T-helper 9 cell (primary cell): Measurements from ENCODE around the gene GOLGA6C.
"Not testable (repeated sequence)": the region's sequence is repeated elsewhere in the genome, so short reads cannot be mapped to it uniquely, and the experiment has no call there.

Source experiments
- DNase-seq: peaks from one replicate; pipeline ENCODE4 v3.0.0-alpha.2; 2020

Gene GOLGA6C

DNA sequence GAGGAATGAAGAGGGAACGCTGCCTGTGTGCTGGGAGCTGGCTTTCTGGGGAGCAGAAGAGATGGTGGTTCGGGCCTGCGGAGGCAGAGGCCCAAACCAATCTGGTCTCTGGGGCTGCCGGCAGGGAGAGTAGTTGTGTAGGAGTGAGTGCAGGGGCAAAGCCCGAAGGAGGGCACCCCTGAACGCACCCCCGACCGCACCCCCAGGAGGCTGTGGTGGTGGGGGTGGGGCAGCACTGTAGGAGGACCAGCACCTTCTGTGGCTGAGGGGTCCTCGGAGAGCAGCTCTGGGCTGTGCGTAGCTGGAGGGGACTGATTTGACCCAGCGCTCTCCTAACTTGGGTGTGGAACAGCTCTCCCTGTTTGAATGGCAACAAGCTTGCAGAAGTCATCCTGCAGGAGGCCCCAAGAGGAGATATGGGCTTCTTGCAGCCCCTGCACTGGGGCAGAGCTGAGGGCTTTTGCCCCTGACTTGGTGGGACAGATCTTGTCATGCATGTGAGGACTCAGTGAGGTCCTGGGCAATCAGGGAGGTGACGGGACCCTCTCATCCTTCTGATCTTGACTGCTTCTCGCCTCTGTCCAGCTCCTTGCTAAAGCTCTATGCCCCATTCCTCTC lies 30.4 kb upstream of the GOLGA6C start:
- DNase-seq = no peak

DNA sequence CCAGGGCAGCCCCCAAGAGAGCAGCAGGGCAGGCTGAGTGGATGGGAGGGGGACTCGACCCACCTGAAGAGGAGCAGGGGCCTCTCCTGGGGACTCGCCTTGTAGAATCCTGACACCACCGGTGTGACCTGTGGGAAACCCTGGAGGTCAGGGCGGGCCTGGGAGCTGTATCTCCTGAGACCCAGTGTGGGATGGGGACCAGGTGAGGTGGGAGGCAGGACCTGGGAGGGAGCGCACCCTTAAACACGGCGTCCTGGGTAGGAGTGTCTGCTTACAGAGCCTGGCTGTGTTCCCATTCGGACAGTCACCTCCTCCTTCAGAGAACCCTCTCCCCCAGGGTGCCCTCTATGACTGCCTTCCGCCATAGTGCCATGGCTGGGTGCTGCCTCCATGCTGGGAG lies 29.3 kb upstream of the GOLGA6C start:
- no peak for DNase-seq

DNA sequence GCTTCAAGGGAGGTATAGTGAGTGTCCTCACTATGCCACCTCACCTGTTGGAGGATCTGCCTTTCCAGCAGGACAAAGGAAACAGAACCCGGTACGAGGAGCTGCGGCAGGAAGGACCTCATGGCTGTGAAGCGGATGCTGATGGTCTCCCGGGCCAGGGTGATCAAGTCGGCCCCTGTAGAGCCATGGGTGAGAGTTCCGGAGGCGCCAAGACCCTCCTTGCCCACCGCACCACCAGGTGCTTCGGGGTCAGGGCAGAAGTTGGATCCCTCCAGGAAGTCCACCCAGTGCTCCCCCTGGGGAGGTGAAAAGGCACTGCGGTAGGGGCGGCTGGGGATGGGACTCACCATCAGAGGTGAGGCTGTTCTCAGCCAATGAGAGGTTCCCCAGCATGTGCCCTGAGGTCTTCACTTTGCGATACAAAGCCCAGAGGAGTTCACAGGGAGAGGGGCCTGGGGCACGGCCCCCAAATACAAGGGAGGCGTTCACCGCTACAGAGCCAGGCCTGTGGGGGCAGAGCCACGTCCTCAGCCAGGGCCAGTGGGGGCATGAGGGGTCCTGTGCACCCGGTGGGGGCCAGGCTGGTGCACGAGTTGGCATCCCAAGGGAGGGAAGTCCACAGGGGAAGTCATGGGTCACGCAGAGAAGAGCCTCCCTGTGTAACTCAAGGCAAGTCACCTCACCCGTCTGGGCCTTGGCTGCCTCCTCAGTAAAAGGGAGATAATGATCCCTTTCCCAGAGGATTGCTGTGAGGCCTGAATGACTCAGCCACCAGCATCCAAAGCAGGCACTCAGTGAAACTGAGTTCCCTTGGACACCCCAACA lies 28.7 kb upstream of the GOLGA6C start:
- no peak for DNase-seq

DNA sequence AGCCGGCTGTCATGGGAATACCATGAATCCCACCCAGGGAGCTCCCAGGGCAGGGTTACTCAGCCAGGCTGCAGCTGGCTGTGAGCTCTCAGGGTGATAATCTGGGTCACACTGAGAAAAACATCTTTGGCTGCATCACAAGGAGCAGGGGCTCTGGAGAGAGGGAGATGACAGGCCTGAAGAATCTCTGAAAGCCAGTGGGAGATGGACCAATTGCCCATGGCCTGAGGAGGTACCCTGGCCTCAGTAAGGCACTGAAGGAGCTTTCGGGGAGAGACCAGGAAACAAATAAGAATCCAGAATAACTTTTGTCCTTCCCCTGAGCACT lies 28.2 kb upstream of the GOLGA6C start:
- DNase-seq = no peak

DNA sequence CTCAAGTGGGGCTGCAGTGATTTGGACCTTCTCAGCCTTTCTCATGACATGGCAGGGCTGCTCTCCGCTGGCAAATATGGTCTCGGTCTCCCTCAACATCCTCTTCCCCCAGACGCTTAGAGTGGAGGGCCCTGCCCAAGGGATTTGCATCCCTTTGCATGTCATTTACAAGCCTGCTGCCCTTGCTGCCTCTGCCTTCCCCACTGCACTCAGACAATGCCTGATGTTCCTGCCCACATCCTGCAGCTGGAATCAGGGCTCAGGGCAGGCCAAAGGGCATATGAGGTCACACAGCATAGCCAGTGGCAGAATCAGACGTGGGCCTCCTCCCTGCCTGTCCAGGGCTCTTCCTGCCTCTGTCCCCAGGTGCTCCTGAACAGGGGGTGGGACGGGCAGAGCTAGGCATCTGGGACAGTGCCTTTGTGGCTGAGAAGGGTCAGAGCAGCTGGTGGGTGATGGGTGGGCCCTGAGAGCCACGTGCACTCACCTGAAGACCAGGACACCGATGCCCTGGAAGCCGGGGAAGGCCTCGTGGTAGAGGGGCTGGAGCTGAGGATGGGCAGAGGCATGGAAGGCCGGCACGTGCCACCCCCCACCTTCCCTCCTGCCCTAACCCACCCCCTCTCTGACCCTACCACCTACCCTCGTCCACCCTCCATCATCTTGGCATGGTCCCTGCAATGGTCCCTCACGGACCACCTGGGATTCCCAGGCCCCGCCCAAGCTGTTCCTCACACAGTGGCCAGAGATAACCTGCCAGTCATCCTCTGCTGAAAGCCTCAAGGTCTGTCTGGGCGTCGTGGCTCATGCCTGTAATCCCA lies 27.4 kb upstream of the GOLGA6C start:
- DNase-seq = no peak

DNA sequence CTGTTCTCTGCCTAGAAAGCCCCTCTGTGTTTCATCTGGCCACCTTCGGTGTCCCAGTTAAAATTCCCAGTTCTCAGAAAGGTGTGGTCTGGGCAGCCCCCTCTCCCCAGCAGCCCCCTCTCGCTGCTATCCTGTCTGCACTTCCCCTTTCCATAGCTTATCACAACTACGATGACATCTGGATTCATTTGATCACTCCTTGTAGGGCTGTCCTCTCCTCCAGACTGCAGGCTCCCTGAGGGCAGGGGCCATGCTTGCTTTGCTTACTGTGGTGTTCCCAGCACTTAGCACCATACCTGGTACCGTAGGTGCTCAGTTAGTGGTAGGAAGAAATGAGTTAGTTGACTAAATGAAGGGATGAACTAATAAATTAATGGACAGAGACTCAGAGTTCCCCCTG lies 26.3 kb upstream of the GOLGA6C start:
- no peak for DNase-seq

DNA sequence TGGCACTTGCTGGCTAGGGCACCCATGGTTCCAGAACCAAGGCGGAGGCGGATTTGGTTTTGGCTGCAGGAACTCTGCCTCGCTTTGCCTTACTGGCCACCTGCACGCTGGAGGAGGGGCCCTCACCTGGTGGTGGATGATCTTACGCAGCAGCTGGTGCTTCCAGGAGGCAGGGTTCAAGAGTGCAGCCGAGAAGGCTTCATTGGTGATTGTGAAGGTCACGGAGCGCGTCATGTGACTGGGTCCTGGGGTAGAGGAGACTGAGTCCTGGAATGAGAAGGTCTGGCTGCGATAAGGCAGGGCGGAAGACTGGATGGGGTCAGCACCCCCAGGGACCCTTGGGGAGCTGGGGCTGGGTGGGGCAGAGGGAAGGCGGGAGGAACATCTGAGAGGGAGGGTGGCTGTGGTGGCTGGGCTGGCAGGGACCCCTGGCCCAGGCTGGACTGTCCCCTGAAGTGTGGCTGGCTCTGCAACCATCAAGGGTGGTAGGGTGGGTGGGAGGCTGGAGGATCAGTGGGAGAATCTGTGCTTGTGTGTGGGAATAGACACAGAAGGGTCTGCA lies 25.8 kb upstream of the GOLGA6C start:
- DNase-seq = no peak

DNA sequence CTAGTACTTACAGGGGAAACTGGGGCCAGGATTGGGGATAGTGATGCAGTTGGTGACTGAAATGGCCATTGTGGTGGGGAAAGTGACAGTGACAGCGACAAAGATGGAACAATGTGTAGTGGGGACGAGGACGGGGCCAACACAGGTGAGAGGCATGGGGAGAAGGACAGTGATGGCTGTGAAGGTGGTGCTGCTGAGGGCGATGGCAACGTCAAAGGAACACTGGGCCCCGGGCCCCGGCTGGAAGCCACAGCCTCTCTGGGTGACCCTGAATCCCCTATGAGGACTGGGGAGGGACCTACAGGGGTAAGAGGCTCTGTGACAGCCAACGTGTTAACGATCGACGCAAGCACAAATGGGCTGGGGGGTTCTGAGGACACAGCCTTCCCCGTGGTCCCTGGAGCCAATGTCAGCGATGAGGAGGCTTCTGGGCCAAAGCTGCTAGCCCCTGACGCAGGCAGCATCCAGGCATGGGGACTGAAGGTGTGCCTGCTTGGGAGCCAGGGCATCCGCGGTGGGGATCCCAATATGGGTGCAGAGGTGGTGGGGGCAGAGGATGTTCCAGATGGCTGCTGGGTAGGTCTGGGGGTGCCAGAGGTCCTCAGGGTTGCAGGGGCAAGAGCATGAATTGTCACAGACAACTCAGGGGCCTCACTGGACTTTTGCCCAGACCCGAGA lies 25.2 kb upstream of the GOLGA6C start:
- no peak for DNase-seq

DNA sequence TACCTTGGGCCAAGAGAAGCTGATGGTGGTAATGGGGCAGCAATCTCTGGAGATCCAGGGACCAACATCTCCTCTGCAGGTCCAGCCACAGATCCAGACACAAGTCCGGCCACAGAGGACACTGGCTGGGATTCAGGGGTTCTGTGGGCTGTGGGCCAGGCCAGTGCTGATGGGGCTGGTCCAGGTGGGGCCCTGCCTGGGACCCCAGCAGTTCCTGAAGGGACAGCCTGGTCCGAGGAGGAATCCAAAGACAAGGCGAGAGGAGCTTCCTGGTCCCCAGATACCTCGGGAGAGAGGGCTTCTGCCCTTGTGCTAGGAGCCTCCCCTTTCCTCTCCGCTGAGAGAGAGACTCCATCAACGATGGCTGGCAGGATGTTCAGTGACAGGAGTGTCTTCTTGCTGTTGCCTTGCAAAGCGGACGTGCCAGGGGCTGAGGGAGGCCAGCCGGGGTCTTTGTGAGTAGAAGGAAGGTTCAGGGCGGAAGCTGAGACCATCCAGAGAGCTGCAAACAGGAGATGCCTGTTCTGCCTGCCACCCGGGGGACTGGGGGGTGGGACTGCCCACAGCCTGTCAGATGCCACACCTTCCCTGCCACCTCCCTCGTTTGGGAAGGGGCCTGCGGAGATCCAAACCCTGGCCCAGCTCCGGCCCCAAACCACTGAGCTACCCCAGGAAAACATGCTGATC lies 24.5 kb upstream of the GOLGA6C start:
- no peak for DNase-seq

DNA sequence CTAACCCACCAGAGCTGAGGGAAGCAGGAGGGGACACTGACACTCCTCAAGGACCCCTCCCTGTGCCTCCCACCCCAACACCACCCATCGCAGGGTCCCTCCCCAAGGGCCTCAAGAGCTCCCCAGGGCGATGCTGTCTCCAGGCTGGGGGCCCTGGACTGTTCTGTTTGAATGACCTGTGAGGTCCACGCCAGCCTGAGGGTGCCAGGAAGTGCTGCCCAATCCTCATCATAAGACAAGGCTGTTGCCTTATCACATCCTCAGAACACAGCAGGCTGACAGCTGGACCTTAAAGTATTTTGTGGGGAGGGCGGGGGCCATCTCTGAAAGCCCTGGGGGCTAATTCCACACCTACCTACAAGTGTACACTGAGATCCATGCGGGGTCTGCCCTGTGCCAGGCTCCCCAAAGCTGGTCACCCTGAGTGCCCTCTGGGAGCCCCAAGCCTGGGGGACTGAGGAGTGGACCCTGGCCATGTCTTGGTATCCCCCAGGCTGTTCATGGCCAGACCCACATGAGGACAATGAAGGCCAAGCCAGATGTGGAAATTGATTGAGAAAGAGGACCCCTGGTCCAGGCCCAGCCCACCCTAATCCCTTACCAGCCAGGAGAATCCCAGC lies 23.8 kb upstream of the GOLGA6C start:
- DNase-seq = no peak

DNA sequence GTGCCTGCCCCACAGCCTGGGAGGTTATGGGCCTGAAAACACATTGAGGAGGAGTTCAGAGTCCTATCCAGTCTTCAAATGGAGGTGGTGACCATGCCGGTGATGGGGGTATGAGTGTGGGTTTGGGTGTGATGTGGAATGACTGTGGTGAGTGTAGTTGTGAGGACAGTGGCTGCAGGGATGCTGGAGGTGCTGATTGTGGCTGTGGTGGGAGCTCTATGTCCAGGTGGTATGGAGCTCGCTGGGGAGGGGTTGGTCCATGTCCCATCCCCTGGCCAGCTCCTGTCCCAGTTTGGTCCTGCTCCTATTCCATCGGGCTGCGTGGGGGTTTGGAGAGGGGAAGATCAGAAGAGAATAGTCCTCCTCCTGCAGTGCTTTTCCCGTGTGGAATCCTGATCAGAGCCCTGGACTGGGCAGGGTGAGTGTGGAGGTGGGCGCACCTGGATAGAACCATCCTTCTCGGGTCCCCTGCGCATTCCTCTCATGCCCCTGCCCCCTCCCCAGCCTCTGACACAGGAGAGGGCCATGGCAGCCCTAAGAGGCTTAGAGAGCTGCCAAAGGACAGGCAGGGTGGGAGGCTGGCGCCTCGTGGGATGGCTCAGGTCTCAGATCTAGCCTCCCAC lies 23.0 kb upstream of the GOLGA6C start:
- no peak for DNase-seq

DNA sequence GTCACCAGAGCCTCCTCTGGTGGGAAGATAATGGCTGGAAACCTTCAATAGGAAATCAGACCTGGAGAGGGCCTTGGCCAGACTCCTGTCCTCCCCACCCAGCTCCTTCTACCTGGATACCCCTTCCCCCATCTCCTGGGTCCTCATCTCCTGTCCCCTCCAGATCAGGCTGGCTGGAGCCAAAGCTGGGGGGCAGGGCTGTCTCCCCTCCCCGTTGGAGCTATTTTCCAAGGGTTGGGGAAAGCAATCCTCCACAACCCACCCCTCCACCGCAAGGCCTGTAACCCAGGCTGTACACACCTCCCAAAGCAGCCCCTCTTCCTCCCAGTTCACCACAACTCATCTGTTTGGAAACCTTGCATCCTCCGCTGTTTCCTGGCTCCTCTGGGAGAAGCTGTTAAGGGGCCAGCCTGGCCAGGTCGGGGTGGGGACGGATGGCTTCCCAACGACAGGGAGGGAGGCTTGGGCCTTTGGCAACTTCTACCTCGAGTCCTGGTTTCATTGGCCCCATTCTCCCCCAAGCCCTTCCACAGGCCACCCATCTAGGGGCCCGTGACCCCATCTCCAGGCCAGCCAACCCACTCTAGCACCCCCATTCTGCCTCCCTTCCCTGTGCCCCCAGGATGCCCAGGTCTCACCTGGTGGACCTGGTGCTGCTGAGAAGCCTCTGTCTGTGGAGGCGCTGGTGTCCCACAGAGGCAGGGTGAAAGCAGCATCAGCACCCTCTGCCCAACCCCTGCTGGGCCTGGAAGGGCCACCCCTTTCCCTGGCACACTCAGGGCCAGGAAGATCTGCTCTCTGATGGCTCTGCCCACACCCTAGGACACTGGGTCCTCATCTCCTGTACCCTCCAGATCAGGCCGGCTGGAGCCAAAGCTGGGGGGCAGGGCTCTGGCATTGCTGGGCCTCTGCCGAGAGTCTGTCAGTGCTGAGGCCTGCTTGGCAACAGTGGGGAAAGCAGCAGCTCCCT lies 22.1 kb upstream of the GOLGA6C start:
- no peak for DNase-seq

DNA sequence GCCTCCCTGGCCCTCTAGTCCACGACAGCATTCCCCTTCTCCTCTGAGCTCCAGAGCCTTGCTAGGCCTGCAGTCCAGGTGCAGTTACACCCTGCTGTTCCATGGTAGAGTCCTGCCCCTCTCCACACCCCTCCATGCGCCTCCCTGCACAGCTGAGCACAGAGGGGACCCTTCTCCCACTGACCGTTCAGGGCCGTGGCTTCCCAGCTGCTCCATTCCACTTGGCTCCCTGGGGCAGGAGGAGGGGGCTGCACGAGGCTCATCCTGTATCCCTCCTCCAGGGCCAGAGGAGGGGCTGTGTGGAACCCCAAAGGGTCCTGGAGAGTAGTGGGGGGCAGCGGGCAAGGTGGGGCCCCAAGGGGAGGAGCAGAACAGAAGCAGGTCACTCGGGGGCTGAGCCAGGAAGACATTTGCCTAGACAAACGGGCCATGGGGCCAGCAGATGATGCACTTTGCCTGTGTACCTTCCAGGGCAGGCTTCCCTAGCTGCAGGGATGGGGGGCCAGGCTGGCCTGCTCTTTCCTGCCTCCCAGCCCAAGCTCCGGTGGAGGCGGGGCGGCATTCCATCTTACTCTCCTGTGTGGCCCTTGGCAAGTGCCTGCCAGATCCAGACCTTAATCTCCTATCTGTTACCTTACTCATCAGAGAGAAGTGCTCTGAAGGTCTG lies 20.7 kb upstream of the GOLGA6C start:
- no peak for DNase-seq

DNA sequence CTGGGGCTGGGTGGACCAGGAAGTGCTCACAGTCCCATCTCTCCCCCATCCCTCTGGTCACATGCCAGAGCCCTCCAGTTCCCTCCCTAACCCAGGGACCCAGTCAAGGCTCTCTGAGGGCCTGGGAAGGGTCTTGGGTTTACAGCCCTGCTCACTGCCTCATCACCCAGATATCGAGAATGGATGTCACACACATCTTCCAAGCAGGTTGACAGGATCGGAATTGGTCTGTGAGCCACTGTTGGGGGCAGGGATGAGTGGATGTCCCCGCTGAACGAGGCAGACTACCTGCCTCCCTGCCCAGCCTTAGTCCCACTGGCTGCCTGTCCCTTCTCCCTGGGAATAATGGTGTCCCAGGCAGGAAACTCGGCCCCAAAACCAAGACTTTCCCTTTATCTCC lies 20.0 kb upstream of the GOLGA6C start:
- DNase-seq = no peak

DNA sequence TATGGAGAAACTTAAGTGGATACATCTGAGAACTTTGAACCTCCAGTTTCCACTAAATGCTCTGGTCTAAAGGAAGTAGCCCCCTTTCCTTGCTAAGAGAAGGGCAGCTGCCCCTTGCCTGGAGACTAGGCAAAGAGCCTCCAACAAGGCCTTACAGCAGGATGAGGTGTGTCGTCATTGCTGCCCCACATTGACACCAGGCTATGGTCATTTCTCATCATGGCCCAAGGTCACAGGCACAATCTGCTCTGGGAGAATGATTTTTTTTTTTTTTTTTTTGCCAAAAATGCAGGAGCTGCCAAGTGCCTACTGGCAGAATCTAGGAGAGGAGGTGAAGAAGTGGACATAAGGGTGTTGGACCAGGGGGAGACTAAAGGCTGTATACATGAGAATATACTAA lies 12.4 kb upstream of the GOLGA6C start:
- not testable (repeated sequence) for DNase-seq

DNA sequence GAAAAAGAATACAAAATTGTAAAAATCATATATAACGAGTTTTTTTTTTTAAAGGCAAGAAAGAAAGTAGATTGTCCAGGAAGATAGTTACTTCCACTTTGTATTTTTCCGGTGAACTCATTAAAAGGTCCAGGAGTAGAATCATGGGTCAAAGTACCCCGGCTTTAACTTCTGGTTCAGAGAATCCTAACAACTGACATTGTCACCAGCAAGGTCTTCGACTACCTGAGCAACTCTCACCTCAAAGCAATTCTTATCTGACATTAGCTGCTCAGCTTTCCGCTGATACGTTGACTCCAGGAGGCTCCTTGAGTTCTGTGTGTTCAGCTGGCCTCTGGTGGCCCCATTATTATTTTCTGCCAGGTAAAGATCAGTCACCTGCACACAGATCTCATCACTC lies 9.1 kb upstream of the GOLGA6C start:
- DNase-seq = not testable (repeated sequence)

DNA sequence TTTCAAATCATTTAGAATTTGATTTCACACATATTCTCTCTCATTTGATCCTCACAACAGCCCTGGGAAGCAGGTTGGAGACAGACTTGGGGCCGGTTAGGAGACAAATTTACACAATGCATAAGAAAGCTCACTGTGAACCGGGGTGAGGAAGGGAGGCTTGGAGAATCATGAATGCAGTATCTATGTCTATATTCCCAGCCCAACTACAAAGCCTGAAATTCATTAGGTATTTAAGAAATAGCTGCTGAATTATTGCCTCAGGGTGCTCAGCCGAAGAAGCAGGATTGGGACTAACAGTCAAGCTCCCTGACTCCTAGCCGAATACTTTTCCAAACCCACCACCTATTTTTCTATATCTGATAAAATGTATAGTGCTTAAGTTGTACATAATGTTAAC lies 8.4 kb upstream of the GOLGA6C start:
- DNase-seq = no peak

DNA sequence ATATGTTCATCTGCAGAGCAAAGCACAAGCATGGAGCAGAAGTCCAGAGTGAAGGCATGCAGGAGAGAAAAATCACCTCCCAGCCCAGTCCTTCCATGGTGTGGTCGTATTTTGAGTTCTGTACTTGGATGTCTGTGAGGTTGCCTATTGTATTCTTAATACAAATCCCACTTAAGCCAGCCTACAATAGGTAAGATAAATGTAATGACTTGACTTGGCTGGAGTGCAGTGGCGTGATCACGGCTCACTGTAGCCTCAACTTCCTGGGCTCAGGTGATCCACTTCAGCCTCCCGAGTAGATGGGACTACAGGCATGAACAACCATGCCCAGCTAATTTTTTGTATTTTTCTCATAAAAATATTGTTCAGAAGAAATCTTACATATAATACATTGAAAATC lies 6.8 kb upstream of the GOLGA6C start:
- DNase-seq = not testable (repeated sequence)

DNA sequence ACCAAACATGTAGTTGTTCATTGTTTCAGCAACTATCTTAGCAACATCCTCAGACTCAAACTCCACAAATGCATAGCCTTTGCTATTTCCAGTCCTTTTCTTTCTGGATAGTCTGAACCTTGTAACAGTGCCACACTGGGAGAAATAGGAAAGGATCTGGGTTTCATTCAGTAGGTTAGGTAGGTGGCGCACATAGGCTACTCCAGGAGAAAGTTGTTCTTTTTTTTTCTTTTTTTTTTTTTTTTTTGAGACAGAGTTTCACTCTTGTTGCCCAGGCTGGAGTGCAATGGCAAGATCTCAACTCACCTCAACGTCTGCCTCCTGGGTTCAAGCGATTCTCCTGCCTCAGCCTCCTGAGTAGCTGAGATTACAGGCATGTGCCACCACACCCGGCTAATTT lies 5.8 kb upstream of the GOLGA6C start:
- not testable (repeated sequence) for DNase-seq
